ENCODE measurements around the gene KIZ.

Gene KIZ

GRCh38 chr20:21105429-21106170, 20.3 kb upstream of the KIZ start:
- DNase-seq (ENCODE audit: low spot score): no peak

- DNase-seq (ENCODE audit: low spot score): no peak
Measured at GRCh38 chr20:21106171-21107017, 19.5 kb upstream of the KIZ start, which contains the start of gene LINC00237. Gene LINC00237, minus strand, starts transcription at chr20:21106358.

GRCh38 chr20:21109144-21109543, 16.7 kb upstream of the KIZ start:
- no peak for DNase-seq (ENCODE audit: low spot score)

GRCh38 chr20:21110811-21111210, 15.1 kb upstream of the KIZ start:
- DNase-seq (ENCODE audit: low spot score): no peak

- no peak for DNase-seq (ENCODE audit: low spot score)
Measured at GRCh38 chr20:21111416-21111815, 14.5 kb upstream of the KIZ start.

GRCh38 chr20:21113697-21114096, 12.2 kb upstream of the KIZ start:
- DNase-seq (ENCODE audit: low spot score): no peak

GRCh38 chr20:21114584-21114983, 11.3 kb upstream of the KIZ start:
- no peak for DNase-seq (ENCODE audit: low spot score)

- DNase-seq (ENCODE audit: low spot score): no peak
Measured at GRCh38 chr20:21117521-21117920, 8.4 kb upstream of the KIZ start.

GRCh38 chr20:21118138-21118537, 7.7 kb upstream of the KIZ start:
- no peak for DNase-seq (ENCODE audit: low spot score)

GRCh38 chr20:21118782-21119181, 7.1 kb upstream of the KIZ start:
- DNase-seq (ENCODE audit: low spot score): no peak

- DNase-seq (ENCODE audit: low spot score): no peak
Measured at GRCh38 chr20:21124190-21124589, 1.7 kb upstream of the KIZ start.

GRCh38 chr20:21125072-21125848, 622 bp upstream of the KIZ start:
- peak; percentile 57 for DNase-seq (ENCODE audit: low spot score)

GRCh38 chr20:21126581-21126870, 644 bp downstream of the KIZ start:
- DNase-seq (ENCODE audit: low spot score): no peak

- no peak for DNase-seq (ENCODE audit: low spot score)
Measured at GRCh38 chr20:21127201-21127981, 1.5 kb downstream of the KIZ start.

- no peak for DNase-seq (ENCODE audit: low spot score)
Measured at GRCh38 chr20:21129861-21130260, 4.0 kb downstream of the KIZ start.

GRCh38 chr20:21133404-21133803, 7.5 kb downstream of the KIZ start:
- no peak for DNase-seq (ENCODE audit: low spot score)

GRCh38 chr20:21133917-21134622, 8.2 kb downstream of the KIZ start:
- no peak for DNase-seq (ENCODE audit: low spot score)

GRCh38 chr20:21134883-21135493, 9.1 kb downstream of the KIZ start:
- DNase-seq (ENCODE audit: low spot score): no peak

- DNase-seq (ENCODE audit: low spot score): no peak
Measured at GRCh38 chr20:21136015-21136732, 10.3 kb downstream of the KIZ start.

- DNase-seq (ENCODE audit: low spot score): no peak
Measured at GRCh38 chr20:21137078-21137477, 11.2 kb downstream of the KIZ start.
